ENCODE data around the gene AVPR1A.
"Not testable (repeated sequence)": the region's sequence is repeated elsewhere in the genome, so short reads cannot be mapped to it uniquely, and the experiment has no call there.

AVPR1A gene

DNA sequence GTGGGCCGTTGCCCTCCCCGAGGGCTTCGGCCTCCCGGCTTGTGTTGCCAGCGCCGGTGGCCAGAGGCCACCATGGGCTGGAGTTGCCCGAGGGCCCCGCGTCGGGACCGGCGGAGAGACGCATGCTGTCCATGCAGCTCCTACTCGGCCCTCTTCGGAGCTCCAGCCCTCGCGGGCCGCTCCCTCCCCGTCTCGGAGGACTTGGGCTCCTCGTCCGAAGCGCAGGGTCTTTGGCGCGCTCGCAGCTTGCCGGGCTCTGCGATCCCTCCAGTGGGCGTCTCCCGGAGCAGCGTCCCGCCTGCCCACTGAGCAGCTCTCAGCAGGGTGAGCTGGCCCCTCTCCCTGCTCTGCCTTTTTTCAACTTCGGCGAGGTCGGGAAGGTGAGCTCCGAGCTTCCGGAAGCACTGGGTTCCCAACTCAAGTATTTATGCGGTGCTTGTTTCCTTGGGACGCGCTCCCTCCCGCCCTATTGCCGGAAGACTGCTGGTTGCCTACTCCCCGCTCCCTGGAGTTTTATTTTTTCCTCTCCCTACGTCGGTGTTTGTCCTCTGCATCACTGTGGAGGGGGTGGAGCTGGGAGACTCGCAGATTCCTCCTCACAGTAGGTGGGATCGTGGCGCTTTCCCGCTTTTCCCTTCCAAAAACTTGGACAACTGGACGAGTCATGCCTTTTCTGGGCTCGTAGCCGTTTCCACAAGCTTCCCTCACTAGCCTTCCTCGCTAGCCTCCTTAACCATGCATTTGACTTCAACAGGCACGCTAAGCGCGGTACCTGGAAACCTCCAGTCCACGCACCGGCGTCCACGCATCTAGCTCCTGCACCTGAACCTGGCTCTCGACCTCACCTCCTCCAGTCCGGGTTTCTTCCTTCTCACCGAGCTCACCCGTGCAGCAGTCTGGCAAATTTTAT, at the start of gene AVPR1A:
TSS of gene AVPR1A (minus strand) at position 489 of the 910 bp plus-strand sequence. CDS start at position 124, 365 bp downstream.
- peak in 1 of 56 donors; percentile 1 for DNase-seq

DNA sequence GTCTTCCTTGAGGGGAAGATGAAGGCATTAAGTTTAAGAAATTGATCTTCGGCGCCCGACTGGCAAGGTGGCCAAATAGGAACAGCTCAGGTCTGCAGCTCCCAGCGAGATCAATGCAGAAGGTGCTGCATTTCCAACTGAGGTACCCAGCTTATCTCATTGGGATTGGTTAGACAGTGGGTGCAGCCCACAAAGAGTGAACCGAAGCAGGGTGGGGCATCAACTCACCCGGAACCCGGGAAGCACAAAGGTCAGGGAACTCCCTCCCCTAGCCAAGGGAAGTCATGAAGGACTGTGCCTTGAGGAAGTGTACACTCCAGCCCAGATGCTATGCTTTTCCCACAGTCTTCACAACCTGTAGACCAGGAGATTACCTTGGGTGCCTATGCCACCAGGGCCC, 45.2 kb upstream of the AVPR1A start:
- DNase-seq = no peak

GRCh38 chr12:63179224-63179623, 28.2 kb upstream of the AVPR1A start:
- DNase-seq = no peak

- DNase-seq = no peak
Observed at GRCh38 chr12:63170321-63170720, 19.3 kb upstream of the AVPR1A start.

DNA sequence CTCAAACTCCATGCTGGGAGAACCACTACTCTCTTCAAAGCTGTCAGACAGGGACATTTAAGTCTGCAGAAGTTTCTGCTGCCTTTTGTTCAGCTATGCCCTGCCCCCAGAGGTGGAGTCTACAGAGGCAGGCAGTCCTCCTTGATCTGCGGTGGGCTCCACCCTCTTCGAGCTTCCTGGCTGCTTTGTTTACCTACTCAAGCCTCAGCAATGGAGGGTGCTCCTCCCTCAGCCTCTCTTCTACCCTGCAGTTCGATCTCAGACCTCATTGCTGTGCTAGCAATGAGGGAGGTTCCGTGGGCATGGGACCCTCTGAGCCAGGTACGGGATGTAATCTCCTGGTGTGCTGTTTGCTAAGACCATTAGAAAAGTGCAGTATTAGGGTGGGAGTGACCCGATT, 16.7 kb upstream of the AVPR1A start:
- DNase-seq = not testable (repeated sequence)

DNA sequence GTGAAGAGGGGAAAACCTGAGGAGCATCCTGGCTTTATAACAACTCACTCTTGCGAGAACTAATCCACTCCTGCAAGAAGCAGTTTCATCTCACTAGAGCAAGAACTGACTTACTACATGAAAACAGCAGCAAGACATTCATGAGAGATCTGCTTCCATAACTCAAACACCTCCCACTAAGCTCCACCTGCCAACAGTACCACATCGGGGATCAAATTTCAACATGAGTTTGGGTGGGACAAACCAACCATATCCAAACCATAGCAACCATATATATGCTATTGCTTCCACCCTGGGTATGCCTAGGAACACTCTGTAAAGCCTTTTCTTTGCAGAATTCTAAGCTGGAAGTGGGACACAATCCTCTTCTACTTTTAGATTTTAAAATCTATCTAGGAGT, 13.9 kb upstream of the AVPR1A start:
- DNase-seq = no peak

- DNase-seq = no peak
Observed at GRCh38 chr12:63163541-63163940, 12.5 kb upstream of the AVPR1A start.

DNA sequence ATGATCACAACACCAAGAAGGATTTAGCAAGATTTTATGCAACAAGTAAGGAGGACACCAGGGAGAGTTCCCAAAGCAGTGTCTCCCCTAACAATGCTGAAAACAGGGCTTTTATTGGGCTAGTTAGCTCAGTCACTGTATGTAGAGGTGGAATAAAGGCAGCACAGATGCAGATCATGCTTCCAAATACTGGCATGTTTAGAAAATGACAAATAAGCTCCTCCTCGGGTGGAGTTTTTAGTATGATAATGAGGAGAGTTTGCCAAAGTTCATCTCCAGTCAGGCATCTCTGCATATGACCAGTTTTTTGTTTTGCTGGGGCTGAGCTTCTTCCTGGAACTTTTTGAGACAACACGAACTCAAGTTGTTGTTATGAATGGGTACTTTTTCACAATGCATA, 4.4 kb upstream of the AVPR1A start:
- no peak for DNase-seq

- no peak for DNase-seq
Observed at GRCh38 chr12:63154560-63154959, 3.6 kb upstream of the AVPR1A start.

DNA sequence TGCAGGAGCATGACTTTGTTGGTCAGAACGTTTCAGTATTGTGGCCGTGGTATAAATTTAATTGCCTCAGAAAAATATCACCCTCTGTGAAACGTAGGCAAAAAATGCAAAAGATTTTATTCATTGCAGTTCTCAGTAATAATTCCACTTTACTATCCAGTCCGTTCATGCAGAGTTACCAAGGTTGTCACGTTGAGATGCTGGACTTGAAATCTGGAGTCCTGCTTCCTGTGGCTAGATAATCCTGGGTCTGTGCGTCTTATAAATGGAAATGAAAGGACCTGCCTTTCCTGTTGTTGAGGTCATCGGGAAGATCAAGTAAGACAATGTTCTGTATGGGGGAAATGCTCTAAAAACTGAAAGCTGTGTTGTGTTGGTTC, 1.3 kb upstream of the AVPR1A start:
- no peak for DNase-seq

GRCh38 chr12:63151623-63152320, 771 bp upstream of the AVPR1A start:
- DNase-seq = peak in 24 of 56 donors; percentile 2 to 44 (median 13)

- no peak for DNase-seq
Observed at GRCh38 chr12:63149909-63150712, 890 bp downstream of the AVPR1A start.

DNA sequence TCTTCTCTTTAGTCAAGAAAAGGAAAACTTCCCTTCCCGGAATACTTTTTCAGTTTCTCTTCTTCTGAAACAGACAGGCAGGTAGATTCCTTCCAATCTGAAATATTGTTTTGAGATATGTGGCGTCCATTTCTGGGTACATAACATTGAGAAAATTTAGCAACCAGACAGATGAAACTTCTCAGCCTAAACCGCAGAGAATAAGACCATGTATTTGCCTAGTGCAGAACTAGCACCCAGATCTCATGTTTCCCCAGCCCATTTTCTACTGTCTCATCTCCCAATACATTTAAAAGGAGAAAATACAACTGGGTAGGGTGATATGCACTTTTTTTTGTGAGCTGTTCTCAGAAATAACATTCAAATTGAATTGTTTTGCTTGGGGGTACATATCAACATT, 6.4 kb downstream of the AVPR1A start:
- no peak for DNase-seq

GRCh38 chr12:63138488-63138887, 12.5 kb downstream of the AVPR1A start:
- DNase-seq = no peak

- DNase-seq = no peak
Observed at GRCh38 chr12:63133981-63134380, 17.0 kb downstream of the AVPR1A start.

DNA sequence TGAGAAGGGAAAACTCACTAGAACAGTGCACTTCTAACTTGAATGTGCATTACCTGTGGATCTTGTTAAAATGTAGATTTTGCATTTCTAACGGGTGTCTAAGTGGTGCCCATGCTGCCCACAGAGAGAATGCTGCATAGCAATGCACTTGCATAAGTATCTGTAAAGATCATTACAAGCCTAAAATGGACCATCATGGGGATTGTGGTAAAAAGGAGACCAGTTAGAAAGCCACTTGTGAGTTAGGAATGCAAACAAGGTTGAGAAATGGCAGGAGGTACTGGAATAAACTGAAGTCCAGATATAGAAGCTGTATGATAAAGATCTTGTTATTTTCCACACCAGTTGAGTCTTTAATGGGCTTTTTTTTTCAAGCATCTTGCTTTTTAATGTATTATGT, 18.8 kb downstream of the AVPR1A start:
- no peak for DNase-seq

GRCh38 chr12:63129927-63130326, 21.1 kb downstream of the AVPR1A start:
- DNase-seq = no peak

GRCh38 chr12:63124778-63125177, 26.2 kb downstream of the AVPR1A start:
- DNase-seq = no peak

DNA sequence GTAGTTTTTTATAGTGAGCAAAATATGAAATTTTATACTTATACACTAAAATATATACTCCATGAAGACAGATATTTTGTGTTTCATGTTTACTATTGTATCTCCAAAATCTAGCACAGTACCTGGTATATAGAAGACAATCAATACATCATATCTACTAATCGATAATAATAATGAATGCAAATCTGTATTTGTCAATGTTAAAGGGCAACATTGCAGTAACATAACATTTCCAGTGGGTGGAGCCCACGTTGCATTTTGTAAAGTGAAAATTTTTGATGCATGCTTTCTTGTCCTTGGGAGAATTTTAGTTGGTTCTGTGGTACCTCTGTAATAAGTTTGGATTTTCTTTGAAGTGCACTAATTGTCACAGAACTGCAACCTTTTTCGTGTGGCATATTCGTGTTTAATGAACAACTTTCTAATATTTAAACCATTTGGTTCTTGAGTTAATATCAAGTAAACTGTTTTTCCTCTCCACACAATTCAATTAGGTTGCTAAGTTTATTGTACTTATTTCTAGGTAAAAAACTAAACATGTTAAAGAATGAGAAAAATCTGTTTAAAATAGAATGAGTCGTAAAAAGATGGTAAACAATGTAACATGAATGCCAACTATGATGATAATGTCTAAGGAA, 47.4 kb downstream of the AVPR1A start:
- peak in 3 of 56 donors; percentile 0 to 14 (median 8) for DNase-seq

DNA sequence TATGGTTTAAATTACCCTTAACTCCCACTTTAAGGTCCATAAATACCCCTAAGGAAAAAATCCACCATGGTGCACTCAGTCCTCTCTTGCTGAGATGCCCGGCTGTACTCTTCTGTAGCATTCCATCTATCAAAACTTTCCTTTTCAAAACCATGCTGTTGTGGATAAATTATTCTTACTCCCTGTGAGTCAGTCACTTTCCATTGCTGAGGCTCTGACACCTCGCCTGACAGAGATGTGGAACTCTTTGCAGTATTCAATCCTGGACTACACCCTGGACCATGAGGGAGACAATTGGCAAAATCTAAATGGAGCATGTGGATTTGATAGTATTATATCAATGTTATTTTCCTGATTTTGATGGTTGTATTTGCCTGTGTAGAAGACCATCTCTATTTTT, 49.1 kb downstream of the AVPR1A start:
- no peak for DNase-seq

GRCh38 chr12:63098851-63099250, 52.1 kb downstream of the AVPR1A start:
- DNase-seq = no peak
